ENCODE results near the gene SHROOM2. TPM values are rescaled to one million over a fixed set of nuclear protein-coding genes. Genes with fewer than 3 reads are reported as not detected.

SHROOM2 gene
- total and polyA plus RNA-seq, 9 of the 15 experiments (the other 6 are each of a cell fraction or from before 2014, with no cell fraction given): not detected

- no peak for TF ChIP-seq ZBTB40 (IDR thresholded peaks at IDR 0.05)
- TF ChIP-seq ZBTB40 (CRISPR knock-in tag; IDR thresholded peaks at IDR 0.05): no peak
- no peak for TF ChIP-seq ZNF143 (CRISPR knock-in tag; IDR thresholded peaks at IDR 0.05)
- TF ChIP-seq ZNF41 (CRISPR knock-in tag; conservative IDR thresholded peaks at IDR 0.05): no peak
- TF ChIP-seq POLR3A (IDR thresholded peaks at IDR 0.05; ENCODE audit: borderline replicate concordance, extremely low read depth, insufficient read depth, insufficient read length): no peak
- TF ChIP-seq POLR2AphosphoS5 (IDR thresholded peaks at IDR 0.05; ENCODE audit: control insufficient read depth, insufficient read depth, low read depth, low read length): no peak
- no peak for TF ChIP-seq HDAC3 (IDR thresholded peaks at IDR 0.05; ENCODE audit: borderline replicate concordance, partially characterized antibody)
- TF ChIP-seq MYNN (IDR thresholded peaks at IDR 0.05): no peak
- TF ChIP-seq MYNN (CRISPR knock-in tag; IDR thresholded peaks at IDR 0.05): no peak
- TF ChIP-seq PHTF2 (CRISPR knock-in tag; IDR thresholded peaks at IDR 0.05): no peak
- no peak for TF ChIP-seq PHF20 (IDR thresholded peaks at IDR 0.05; ENCODE audit: partially characterized antibody)
- TF ChIP-seq NR1H2 (CRISPR knock-in tag; IDR thresholded peaks at IDR 0.05): no peak
- no peak for TF ChIP-seq ZEB2 (IDR thresholded peaks at IDR 0.05)
- TF ChIP-seq ZNF764 (CRISPR knock-in tag; IDR thresholded peaks at IDR 0.05; ENCODE audit: low read depth): no peak
Observed at GRCh38 chrX:9856588-9856987, 70.4 kb downstream of the SHROOM2 start (continued).
